WTC11 (cell line): Measurements from ENCODE around the gene SLC9A2. TPM values are rescaled to one million over a fixed set of nuclear protein-coding genes. Genes with fewer than 3 reads are reported as not detected.

ENCODE experiments used
- ATAC-seq: fragments of 200-7000 bp; cut with Tn5 transposase; 2 replicates; pipeline ENCODE4 v1.10.0; 2021; ENCODE audit warnings: mild to moderate bottlenecking, moderate library complexity
- CTCF ChIA-PET: fragments of 300-600 bp; sonication (Branson Sonifier 250); formaldehyde crosslinking; loops from one replicate; lab custom pipeline; 2021; ENCODE audit warnings: antibody characterized with exemption; lab: Charles Lee
- POLR2A ChIA-PET: fragments of 350-600 bp; sonication (Branson Sonifier 250); formaldehyde crosslinking; loops from one replicate; lab custom pipeline; 2021; ENCODE audit warnings: antibody characterized with exemption; lab: Charles Lee
- DNase-seq: peaks from one replicate; pipeline ENCODE4 v3.0.0; 2021; ENCODE audit warnings: low spot score
- H3K27ac Mint-ChIP-seq: 2 replicates; pipeline ENCODE4 v1.8.0; 2021; ENCODE audit warnings: mixed read lengths
- H3K27me3 Mint-ChIP-seq: 2 replicates; pipeline ENCODE4 v1.8.0; 2021; ENCODE audit warnings: low read depth, mild to moderate bottlenecking, moderate library complexity, mixed read lengths
- H3K36me3 Mint-ChIP-seq: 2 replicates; pipeline ENCODE4 v1.8.0; 2021; ENCODE audit warnings: mixed read lengths
- H3K4me1 Mint-ChIP-seq: 2 replicates; pipeline ENCODE4 v1.8.0; 2022; ENCODE audit warnings: mixed read lengths
- H3K4me3 Mint-ChIP-seq: 2 replicates; pipeline ENCODE4 v1.8.0; 2021; ENCODE audit warnings: mild to moderate bottlenecking, moderate library complexity, mixed read lengths
- H3K9me3 Mint-ChIP-seq: 2 replicates; pipeline ENCODE4 v1.8.0; 2021; ENCODE audit warnings: mixed read lengths
- FOXP4 ChIP-seq: sonication (generic); formaldehyde crosslinking; IDR thresholded peaks from 2 replicates; pipeline ENCODE4 v1.8.0; 2022; ENCODE audit warnings: mild to moderate bottlenecking, missing genetic modification reagents
- NFATC4 ChIP-seq: fragments of 250-450 bp; sonication (Bioruptor Pico); IDR thresholded peaks from 2 replicates; pipeline ENCODE4 v1.9.0; 2021; ENCODE audit warnings: mild to moderate bottlenecking
- NFYB ChIP-seq: sonication (generic); formaldehyde crosslinking; conservative IDR thresholded peaks from 2 replicates; pipeline ENCODE4 v1.8.0; 2022; ENCODE audit warnings: low read depth, missing genetic modification reagents
- SMAD3 ChIP-seq: sonication (generic); formaldehyde crosslinking; IDR thresholded peaks from 2 replicates; pipeline ENCODE4 v1.8.0; 2022; ENCODE audit warnings: missing genetic modification reagents, mild to moderate bottlenecking, borderline replicate concordance
- USF2 ChIP-seq: sonication (generic); formaldehyde crosslinking; IDR thresholded peaks from 2 replicates; pipeline ENCODE4 v1.8.1; 2023; ENCODE audit warnings: mild to moderate bottlenecking, missing genetic modification reagents, moderate library complexity
- ZBTB21 ChIP-seq: sonication (generic); formaldehyde crosslinking; IDR thresholded peaks from 2 replicates; pipeline ENCODE4 v1.8.1; 2023; ENCODE audit warnings: mild to moderate bottlenecking, missing genetic modification reagents, borderline replicate concordance
- ZNF121 ChIP-seq: sonication (generic); formaldehyde crosslinking; IDR thresholded peaks from 2 replicates; pipeline ENCODE4 v1.8.0; 2023; ENCODE audit warnings: missing genetic modification reagents
- ZNF219 ChIP-seq: sonication (generic); formaldehyde crosslinking; IDR thresholded peaks from 2 replicates; pipeline ENCODE4 v1.8.0; 2023; ENCODE audit warnings: missing genetic modification reagents, mild to moderate bottlenecking, borderline replicate concordance
- ZNF232 ChIP-seq: sonication (generic); formaldehyde crosslinking; IDR thresholded peaks from 2 replicates; pipeline ENCODE4 v1.8.0; 2022; ENCODE audit warnings: mild to moderate bottlenecking, missing genetic modification reagents
- ZNF416 ChIP-seq: fragments of 250-450 bp; sonication (Bioruptor Pico); IDR thresholded peaks from 2 replicates; pipeline ENCODE4 v1.9.0; 2021; ENCODE audit warnings: mild to moderate bottlenecking, inconsistent platforms
- ZNF425 ChIP-seq: fragments of 250-450 bp; sonication (Bioruptor Pico); conservative IDR thresholded peaks from 2 replicates; pipeline ENCODE4 v1.9.0; 2021; ENCODE audit warnings: mild to moderate bottlenecking
- ZNF532 ChIP-seq: fragments of 250-450 bp; sonication (Bioruptor Pico); IDR thresholded peaks from 2 replicates; pipeline ENCODE4 v1.9.0; 2021; ENCODE audit warnings: mild to moderate bottlenecking, borderline replicate concordance
- total RNA-seq: library from RNA; stranded (reverse); gene quantifications from 3 replicates; pipeline ENCODE4 v1.2.3, GENCODE V29; 2021

SLC9A2 gene
- total RNA-seq, 1 experiment from 2014 or later: 0.07 TPM

- POLR2A ChIA-PET: no interaction called here
- H3K4me3 Mint-ChIP-seq: no peak overlapping the region
- no peaks in the 10 kb centered on the region; the same call in 1 of the 2 replicates for H3K27me3 Mint-ChIP-seq
- CTCF ChIA-PET: no interaction called here
- 0 out of 2 replicates have a peak, but pooled peaks cover 4% of the 10 kb centered on the region for H3K9me3 Mint-ChIP-seq
- no peak for ATAC-seq
- TF ChIP-seq ZNF532 (CRISPR knock-in tag) (no peak), ZNF232 (CRISPR knock-in tag) (no peak), ZNF219 (no peak), FOXP4 (CRISPR knock-in tag) (no peak), ZNF425 (CRISPR knock-in tag) (no peak)
- TF ChIP-seq, all 79 proteins: peak for 0
- DNase-seq: no peak
- H3K4me1 Mint-ChIP-seq: no peaks in the 10 kb centered on the region
- no peak overlapping the region for H3K27ac Mint-ChIP-seq
- H3K36me3 Mint-ChIP-seq: no peaks in the 10 kb centered on the region
These were observed 55.0 kb downstream of the SLC9A2 start for GRCh38 chr2:102674370-102674769.

GRCh38 chr2:102674836-102675235, 55.5 kb downstream of the SLC9A2 start:
- CTCF ChIA-PET: no interaction called here
- H3K4me3 Mint-ChIP-seq: no peak overlapping the region
- TF ChIP-seq ZNF121 (CRISPR knock-in tag): no peak
- TF ChIP-seq USF2 (CRISPR knock-in tag): peak; percentile 64
- no peak for DNase-seq
- H3K36me3 Mint-ChIP-seq: no peaks in the 10 kb centered on the region
- POLR2A ChIA-PET: no interaction called here
- no peaks in the 10 kb centered on the region for H3K4me1 Mint-ChIP-seq
- no peak overlapping the region for H3K27ac Mint-ChIP-seq
- no peak for ATAC-seq
- no peaks in the 10 kb centered on the region; the same call in 1 of the 2 replicates for H3K27me3 Mint-ChIP-seq
- 0 out of 2 replicates have a peak, but pooled peaks cover 4% of the 10 kb centered on the region for H3K9me3 Mint-ChIP-seq

- H3K36me3 Mint-ChIP-seq: no peaks in the 10 kb centered on the region
- no peak for ATAC-seq
- CTCF ChIA-PET: no interaction called here
These were observed 58.2 kb downstream of the SLC9A2 start for GRCh38 chr2:102677244-102678215.

More at GRCh38 chr2:102677244-102678215, 58.2 kb downstream of the SLC9A2 start:
- H3K4me1 Mint-ChIP-seq: no peaks in the 10 kb centered on the region
- H3K4me3 Mint-ChIP-seq: no peak overlapping the region
- TF ChIP-seq SMAD3 (no peak), NFYB (CRISPR knock-in tag) (no peak), NFATC4 (CRISPR knock-in tag) (no peak), ZBTB21 (CRISPR knock-in tag) (no peak), ZNF416 (CRISPR knock-in tag) (no peak)
- TF ChIP-seq, all 79 proteins: peak for 0
- POLR2A ChIA-PET: interaction anchor here (0.6 to 0.7 kb wide), 2 partner anchors 15 to 26 kb away, joined by 3 read pairs; no protein-coding TSS in a partner anchor
- H3K27ac Mint-ChIP-seq: no peak overlapping the region
- H3K9me3 Mint-ChIP-seq: peaks cover 8% of the 10 kb centered on the region; the same call in 1 of the 2 replicates
- no peak for DNase-seq
- no peaks in the 10 kb centered on the region; the same call in 1 of the 2 replicates for H3K27me3 Mint-ChIP-seq
